ENCODE results near the gene GPA33. TPM values are rescaled to one million over a fixed set of nuclear protein-coding genes. Genes with fewer than 3 reads are reported as not detected.

Gene GPA33, protein sequence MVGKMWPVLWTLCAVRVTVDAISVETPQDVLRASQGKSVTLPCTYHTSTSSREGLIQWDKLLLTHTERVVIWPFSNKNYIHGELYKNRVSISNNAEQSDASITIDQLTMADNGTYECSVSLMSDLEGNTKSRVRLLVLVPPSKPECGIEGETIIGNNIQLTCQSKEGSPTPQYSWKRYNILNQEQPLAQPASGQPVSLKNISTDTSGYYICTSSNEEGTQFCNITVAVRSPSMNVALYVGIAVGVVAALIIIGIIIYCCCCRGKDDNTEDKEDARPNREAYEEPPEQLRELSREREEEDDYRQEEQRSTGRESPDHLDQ
- 0.10 TPM for total RNA-seq (ENCODE audit: unreplicated experiment)
- long read RNA-seq: 0 reads

DNA sequence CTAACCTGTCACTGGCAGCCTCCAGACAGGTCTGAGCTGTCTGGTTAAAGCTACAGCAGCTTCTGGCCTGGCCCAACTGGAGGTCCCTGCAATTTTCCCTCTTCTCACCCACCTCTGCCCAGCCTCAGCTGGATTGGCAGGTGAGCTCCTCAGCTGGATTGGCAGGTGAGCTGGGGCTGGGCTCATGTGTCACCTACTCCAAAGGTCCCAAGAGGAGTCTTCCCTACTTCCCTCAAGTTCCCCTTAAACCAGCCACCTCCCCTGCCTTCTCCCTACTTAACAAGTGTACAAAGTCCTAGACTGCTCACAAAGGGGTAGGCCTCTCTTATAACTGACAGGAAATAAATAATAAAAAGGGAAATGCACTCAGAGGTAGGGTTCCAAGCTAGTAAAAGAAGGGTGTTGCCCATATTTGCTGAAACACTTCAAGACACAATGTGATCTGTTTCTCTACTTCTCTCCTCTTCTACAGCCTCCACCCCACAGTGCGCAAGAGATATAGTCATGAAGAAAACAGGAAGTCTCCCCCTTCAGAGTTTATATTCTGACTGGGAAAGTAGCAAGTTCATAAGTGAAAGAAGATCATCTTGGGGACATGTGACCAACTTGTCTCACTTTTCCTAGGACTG lies at the start of gene GPA33:
TSS of gene GPA33 (minus strand) at position 64 of the 629 bp plus-strand sequence. CDS start 90 bp downstream, outside the sequence.
- no peak for TF ChIP-seq CTCF (IDR thresholded peaks at IDR 0.05; ENCODE audit: unreplicated experiment)
- no peak for DNase-seq (ENCODE audit: low spot score)
- Mint-ChIP-seq H3K27me3 (ENCODE audit: unreplicated experiment) (peaks cover 2% of the 10 kb centered on the region), H3K9me3 (ENCODE audit: unreplicated experiment) (no peaks in the 10 kb centered on the region), H3K4me3 (ENCODE audit: unreplicated experiment) (no peak within 1 kb of the TSS), H3K27ac (ENCODE audit: unreplicated experiment) (no peak within 1 kb of the TSS), H3K36me3 (ENCODE audit: low read depth, unreplicated experiment) (no peaks in the 10 kb centered on the region), H3K4me1 (ENCODE audit: unreplicated experiment) (peaks cover 28% of the 10 kb centered on the region)

GRCh38 chr1:167138703-167139102 lies 48.5 kb upstream of the GPA33 start:
- TF ChIP-seq CTCF (IDR thresholded peaks at IDR 0.05; ENCODE audit: unreplicated experiment): no peak
- H3K27me3 Mint-ChIP-seq (ENCODE audit: unreplicated experiment): peaks cover 1% of the 10 kb centered on the region
- no peak overlapping the region for H3K27ac Mint-ChIP-seq (ENCODE audit: unreplicated experiment)
- H3K36me3 Mint-ChIP-seq (ENCODE audit: low read depth, unreplicated experiment): no peaks in the 10 kb centered on the region
- no peak for DNase-seq (ENCODE audit: low spot score)
- no peak overlapping the region for H3K4me3 Mint-ChIP-seq (ENCODE audit: unreplicated experiment)
- H3K4me1 Mint-ChIP-seq (ENCODE audit: unreplicated experiment): peaks cover 4% of the 10 kb centered on the region
- no peaks in the 10 kb centered on the region for H3K9me3 Mint-ChIP-seq (ENCODE audit: unreplicated experiment)

GRCh38 chr1:167137793-167138510 lies 47.8 kb upstream of the GPA33 start:
- Mint-ChIP-seq H3K4me3 (ENCODE audit: unreplicated experiment) (no peak overlapping the region), H3K9me3 (ENCODE audit: unreplicated experiment) (no peaks in the 10 kb centered on the region), H3K4me1 (ENCODE audit: unreplicated experiment) (peaks cover 4% of the 10 kb centered on the region), H3K27me3 (ENCODE audit: unreplicated experiment) (peaks cover 1% of the 10 kb centered on the region), H3K36me3 (ENCODE audit: low read depth, unreplicated experiment) (no peaks in the 10 kb centered on the region), H3K27ac (ENCODE audit: unreplicated experiment) (no peak overlapping the region)
- DNase-seq (ENCODE audit: low spot score): no peak
- TF ChIP-seq CTCF (IDR thresholded peaks at IDR 0.05; ENCODE audit: unreplicated experiment): no peak

GRCh38 chr1:167137332-167137781 lies 47.2 kb upstream of the GPA33 start:
- Mint-ChIP-seq H3K27ac (ENCODE audit: unreplicated experiment) (no peak overlapping the region), H3K4me3 (ENCODE audit: unreplicated experiment) (no peak overlapping the region), H3K36me3 (ENCODE audit: low read depth, unreplicated experiment) (no peaks in the 10 kb centered on the region), H3K9me3 (ENCODE audit: unreplicated experiment) (no peaks in the 10 kb centered on the region), H3K27me3 (ENCODE audit: unreplicated experiment) (peaks cover 1% of the 10 kb centered on the region), H3K4me1 (ENCODE audit: unreplicated experiment) (peaks cover 4% of the 10 kb centered on the region)
- no peak for DNase-seq (ENCODE audit: low spot score)
- TF ChIP-seq CTCF (IDR thresholded peaks at IDR 0.05; ENCODE audit: unreplicated experiment): no peak

Data from endothelial cell (in vitro differentiated cells).